Thyroid gland (tissue), 4 donors: ENCODE measurements around the gene LRRC36.

Source experiments
- CTCF ChIP-seq, 6 experiments: fragments of 200-600 bp in 3 of 6; fragments of 450-650 bp in 3 of 6; sonication (generic) in 3 of 6; IDR thresholded peaks; one replicate each; pipeline ENCODE4 v1.5.1; 2016 to 2019; ENCODE audit warnings: antibody characterized with exemption in 6 of 6, mild to moderate bottlenecking in 2 of 6, inconsistent platforms in 1 of 6, moderate library complexity in 1 of 6
- POLR2A ChIP-seq, 2 donors: fragments of 450-650 bp; IDR thresholded peaks; one replicate each; pipeline ENCODE4 v1.6.1; 2017; ENCODE audit warnings: antibody characterized with exemption in 2 of 2, mild to moderate bottlenecking in 2 of 2, moderate library complexity in 1 of 2

DNA sequence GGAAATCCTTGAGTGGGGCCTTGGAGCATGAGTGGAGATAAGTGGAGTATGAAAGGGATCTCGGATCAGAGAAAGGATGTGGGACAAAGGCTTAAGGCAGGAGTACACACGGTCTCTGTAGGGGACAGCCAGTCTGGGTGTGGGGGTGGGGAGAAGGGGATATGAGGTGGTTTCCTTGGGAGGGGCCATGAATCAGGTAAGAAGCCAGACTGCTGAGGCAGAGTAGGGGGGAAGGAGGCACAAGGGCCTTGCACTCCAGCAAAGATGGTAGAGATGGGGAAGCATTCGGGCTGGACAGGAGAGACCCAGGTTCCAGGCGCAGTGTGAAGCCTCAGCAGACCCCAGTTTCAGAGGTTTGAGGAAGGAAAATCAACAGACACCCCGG, 105.9 kb downstream of the LRRC36 start:
- TF ChIP-seq CTCF (IDR thresholded peaks at IDR 0.05) (no peak), POLR2A (IDR thresholded peaks at IDR 0.05) (no peak)
